CD4-positive, alpha-beta T cell treated with Interleukin-17A for 1 hour (primary cell): ENCODE results near the gene CIROP.

Experiments
- DNase-seq: peaks from one replicate; pipeline ENCODE4 v3.0.0-alpha.2; 2020

The CIROP gene

DNA sequence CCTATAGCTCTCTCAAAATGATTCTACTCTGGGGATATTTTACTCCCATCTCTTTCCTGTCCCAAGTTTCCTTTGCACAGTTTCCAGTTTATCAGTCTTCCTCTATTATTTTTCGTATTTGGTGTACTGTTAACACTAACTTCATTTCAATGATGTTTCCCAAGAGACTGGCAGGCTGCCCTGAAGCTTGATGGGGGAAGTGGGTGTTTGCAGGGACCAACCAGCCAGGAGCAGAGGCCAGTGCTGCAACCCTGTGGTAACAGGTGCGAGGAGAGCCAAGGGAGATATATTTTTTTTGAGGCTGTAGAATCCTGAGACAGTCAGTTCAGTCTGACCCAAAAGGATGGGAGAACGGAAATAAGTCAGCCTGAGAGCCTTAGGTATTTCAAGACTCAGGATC, 26.1 kb upstream of the CIROP start:
- no peak for DNase-seq

DNA sequence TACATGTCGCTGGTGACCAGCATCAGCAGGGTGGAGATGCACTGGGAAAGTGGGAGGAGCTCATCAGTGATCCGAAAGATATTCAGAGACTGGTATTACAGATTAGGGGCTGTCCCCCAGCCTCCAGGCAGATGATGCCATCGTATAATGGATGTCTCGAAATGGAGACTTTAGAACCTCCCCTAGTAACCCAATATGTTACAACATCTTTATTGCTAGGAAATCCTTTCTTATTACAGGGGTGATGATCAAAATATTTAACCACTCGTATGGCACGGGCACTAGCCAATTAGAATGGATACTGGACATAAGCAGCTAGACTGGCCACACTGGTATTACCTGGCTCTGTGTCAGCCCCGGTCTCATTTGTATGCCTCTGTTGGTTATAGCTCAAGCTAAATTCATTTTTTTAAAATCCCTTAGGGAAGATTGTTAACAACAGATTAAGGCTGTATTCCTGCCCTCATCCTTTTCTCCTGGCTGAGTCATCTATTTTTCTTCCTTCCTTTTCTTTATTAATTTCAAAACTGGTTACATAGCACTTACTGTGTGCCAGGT, 25.0 kb upstream of the CIROP start:
- no peak for DNase-seq

DNA sequence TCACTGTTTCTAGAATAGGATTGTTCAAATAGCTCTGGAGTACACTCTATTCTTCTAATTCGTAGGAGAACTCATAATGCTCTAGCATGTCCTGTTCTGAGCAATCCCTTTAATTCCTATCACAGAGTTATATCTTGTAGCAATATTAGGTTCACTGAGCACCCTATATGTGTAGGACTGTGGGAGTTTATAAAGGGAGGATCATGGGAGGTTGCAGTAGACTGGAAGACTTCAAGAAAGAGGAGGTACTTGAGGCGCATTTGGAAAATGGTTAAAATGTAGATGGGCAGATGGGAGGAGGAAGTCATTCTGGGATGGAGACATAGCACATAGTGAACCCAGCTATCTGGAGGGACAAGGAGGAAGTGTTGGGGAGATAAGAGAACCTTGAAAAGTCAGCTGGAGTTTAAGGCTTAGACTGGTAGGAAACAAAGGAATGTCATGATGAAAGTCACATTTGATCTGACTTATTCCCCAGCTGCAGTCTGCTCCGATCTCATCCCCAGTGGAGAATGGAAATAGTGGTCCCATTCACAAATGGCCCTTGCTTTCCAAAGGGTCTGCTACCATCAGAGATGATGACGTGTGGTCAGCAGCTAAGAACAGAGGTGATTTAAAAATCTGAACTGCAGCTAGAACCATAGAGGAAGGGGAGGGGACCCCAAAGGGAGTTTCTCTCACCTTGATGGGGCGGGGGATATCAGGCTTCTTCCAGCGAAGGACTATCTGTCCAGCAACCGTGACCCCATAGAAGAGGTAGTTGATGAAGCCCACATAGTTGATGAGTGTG, 24.4 kb upstream of the CIROP start:
- no peak for DNase-seq

DNA sequence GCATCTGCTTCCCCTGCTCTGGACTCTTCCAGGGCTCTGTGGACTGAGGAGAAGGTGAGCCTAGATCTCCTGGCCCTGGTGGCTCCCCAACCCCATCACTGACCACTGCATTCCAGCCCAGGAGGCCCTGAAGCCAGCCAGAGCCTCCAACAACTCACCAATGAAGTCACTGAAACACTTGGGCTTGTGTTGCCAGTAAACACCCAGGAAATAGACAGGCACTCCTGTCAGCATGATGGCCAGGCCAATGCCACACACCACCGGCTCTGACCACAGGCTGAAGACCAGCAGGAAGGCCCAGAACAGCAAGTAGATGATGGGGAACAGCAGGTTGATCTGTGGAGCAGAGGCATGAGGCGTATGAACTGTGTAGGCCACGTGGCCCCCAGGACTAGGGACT, 23.1 kb upstream of the CIROP start:
- DNase-seq: no peak

DNA sequence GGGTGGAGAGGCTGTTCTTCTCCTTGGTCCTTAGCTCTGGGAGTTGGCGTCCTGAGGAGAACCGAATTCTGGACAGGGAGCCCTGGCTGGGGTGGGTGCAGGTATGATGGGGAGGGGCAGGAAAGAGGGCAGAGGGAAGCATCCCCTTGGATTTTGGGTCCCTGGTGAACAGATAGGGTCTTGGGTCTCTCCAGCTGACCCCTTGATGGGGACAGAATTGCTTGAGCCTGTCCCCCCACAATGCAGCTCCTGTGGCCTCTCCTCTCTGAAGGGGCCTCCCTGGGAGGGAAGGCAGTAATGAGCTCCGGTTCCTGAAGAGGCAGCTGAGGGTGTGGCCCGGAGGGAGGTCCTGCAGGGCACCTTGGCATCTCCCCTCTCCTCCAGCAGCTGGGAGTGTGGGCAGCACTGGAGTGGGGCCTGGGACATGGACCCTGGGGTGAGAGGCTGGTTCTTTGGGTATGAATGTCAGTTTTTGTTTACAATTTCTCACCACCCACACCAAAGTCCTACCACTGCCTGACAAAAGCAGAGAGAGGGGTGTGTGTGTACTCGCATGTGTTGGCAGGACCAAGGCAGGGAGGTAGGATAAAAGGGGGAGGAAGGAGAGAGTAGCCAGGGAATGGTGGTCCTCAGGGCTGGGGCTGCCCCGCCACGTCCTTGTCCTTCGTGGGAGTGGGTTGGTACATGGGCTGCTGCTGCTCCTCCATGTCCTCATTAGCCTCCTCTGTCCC, 21.9 kb upstream of the CIROP start:
- no peak for DNase-seq

DNA sequence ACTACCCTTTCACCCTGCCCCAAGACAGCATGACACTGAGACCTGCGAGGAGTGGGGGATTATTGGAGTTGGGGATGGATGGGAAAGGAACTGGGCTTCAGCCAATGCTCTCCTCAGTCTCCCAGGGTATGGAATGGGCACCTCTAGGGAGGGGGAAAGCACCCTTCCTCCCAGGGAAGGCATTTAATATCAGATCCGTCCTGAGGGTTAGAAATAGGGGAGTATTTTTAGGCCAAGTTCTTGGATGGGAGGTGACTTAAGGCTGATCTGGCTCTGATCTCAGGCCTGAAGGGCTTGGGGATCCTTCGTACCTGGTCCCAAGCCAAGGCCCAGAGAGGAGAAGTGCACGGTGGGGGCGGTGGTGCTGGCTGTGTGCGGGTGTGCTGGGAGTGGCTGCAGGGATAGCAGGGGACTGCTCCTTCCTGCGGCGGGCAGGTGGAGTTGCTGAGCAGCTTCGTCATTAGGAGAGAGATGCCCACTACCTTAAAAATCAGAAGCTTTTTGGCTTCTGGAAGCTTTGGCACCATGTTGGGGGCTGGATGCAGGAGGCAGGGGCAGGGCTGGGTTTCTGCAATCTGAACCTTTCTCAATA, 21.2 kb upstream of the CIROP start:
- no peak for DNase-seq

DNA sequence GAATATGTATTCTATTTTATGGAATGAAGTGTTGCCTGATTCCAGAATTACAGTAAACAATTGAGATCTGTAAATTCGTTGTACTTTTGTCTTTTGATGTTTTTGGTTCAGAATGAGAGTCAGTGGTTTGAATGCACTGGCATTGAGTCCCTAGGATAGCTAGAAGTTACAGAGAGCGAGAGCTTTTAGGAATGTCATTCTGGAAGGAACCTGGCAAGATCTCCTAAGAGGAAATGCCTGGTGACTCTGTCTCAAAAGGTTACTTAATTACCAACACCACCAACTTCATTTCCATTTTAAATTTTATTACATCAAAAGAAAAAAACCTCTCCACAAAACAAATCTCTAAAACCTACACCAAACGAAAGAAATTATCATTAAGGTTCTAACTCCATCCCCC, 20.2 kb upstream of the CIROP start:
- no peak for DNase-seq

DNA sequence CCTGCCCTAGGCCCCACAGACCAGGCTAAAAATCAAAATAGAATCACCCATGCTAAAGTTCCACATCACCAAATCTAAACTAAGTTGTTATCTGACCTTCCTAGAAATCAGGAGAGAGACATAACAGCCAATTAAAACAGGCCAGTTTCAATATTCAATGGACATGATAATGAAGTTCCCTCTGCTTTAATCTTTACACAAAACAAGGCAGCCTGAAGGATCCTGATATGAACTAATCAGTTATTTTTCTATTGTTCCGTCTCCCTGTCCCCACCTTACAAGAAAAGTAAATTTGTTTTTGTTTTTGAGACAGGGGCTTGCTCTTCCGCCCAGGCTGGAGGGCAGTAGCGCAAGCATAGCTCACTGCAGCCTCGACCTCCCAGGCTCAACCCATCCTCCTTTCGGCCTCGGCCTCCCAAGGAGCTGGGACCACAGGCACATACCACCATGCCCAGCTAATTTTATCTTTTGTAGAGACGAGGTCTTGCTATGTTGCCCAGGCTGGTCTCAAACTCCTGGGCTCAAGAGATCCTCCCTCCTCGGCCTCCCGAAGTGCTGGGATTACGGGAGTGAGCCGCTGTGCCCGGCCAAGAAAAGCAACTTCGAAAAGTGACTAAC, 19.7 kb upstream of the CIROP start:
- DNase-seq: no peak

DNA sequence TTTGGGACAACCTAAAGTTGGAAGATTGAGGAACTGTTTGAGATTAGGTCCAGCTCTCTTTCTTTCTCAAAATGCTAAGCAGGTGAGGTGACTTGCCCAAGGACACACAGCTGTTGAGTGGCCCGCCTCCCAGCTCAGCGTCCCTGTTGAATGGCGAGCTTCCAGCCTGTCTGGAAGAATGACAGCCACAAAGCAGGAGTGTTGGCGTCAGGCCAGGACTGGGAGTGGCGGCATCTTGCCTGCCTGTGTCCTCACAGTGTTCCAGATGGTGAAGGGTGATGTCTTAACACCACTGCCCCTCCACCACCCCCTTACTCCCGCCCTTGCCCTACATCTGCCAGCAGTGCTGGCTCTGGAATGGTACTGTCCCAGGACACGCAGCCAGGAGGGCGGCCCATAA, 18.6 kb upstream of the CIROP start:
- DNase-seq: no peak

DNA sequence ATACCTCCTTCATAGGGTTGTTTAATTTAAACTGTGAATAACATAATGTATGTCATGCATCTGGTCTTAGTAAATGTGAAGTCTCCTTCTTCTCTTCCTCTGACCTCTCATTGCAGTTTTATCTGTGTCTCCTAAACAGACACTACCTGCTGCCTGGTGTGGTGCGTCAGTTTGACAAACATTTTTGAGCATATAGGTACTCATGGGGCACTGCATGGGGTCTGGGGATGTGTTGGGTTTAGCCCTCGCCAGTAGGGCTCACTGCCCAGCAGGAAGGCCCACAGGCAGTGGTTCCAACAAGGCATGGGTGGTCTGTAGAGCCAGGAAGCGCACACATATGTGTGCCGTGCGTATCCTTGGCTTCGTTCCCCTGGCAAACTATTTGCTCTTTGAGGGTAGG, 17.3 kb upstream of the CIROP start:
- no peak for DNase-seq

DNA sequence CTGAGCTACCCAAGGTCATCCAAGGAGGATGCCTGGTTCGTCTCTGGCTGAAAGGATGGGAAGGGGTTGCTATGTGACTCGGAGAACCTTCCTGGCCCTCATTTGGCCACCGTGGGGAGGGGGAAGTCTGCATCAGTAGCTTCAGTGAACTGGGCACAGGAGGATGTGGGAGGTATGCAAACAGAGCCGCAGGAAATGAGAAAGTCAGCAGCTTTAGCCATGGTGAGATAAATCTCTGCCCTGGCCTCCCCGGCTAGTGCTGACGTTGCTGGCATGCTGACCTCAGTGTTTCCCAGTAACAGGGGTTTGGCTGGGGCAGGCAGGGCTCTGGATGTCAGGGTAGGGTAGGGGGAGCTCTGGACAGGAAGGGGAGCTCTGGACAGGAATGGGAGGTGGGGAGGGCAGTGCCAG, 16.6 kb upstream of the CIROP start:
- no peak for DNase-seq

DNA sequence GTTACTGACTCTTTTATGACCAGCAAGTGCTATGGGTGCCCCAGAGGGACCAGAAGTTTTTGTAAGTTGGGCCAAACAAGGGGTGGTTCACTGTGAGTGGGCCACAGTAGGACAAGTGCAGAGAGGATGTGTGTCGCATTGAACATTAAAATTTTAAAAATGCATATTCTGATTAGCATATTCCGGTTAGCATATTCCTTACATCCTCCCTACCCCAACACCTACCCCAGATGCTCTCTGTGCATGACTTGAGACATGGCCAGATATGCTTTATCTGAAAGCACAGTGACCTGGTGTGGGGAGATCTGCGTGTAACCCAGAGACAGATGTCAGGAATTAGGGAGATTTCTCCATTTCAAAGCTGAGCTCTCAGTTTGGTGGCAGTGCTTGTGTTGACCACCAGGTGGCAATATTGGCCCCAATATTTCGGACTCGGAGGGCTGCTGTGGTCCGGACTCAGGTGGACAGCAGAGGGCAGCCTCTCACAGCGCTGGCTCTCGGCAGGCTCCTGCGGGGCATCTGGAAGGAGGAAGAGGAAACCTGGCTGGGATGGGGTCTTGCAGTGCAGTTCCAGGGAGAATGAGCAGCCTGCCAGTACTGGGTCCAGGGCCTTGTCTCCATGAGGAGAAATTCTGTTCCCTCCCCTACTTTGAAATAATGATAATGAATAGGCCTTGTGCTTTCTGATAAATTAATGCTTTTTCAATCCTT, 15.9 kb upstream of the CIROP start:
- peak; percentile 85 for DNase-seq

DNA sequence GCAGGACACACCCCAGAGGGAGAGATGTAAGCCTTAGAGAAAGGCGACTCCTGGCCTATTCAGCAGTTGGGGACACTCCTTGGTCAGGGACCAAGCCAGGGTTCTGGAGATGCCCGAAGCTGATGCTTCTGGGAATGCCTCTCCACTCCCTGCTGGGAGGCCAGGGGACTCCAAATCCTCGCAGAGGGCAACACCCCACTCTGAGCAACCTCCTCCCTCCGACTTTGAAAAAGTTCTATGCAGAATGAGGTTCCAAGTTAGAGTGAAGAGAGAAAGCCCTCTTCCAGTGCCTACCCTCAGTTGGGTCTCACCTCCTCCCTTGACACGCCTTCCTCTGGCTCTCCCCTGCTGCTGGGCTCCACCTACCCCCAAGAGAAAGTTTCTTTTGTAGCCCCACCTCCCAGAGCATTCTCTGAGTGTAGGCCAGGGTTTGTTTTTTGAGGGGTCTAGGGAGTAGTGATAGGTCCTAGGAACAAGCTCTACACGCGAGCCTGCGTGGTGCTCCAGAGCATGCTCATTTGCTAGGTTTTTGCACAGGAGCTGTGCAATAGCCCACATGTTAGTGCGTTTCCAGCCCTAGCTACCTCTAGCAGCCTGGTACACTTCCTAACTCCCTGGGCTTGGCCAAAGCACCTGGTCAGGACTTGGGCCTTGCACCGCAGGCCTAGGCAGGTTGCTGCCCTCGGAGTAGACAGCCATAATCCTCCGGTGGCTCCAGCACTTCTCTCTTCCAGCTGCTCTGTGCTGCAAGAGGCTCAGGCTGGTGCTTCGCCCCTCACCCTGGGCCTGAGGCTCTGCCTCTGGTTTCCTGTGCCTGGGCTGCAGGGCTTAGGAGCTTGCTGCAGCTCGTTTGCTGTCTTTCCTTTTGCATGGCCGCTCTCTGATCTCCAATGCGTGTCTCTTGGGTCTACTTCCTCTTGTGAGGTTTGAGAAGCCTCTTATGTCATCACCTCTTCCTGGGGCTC, 14.9 kb upstream of the CIROP start:
- peak; percentile 45 for DNase-seq

DNA sequence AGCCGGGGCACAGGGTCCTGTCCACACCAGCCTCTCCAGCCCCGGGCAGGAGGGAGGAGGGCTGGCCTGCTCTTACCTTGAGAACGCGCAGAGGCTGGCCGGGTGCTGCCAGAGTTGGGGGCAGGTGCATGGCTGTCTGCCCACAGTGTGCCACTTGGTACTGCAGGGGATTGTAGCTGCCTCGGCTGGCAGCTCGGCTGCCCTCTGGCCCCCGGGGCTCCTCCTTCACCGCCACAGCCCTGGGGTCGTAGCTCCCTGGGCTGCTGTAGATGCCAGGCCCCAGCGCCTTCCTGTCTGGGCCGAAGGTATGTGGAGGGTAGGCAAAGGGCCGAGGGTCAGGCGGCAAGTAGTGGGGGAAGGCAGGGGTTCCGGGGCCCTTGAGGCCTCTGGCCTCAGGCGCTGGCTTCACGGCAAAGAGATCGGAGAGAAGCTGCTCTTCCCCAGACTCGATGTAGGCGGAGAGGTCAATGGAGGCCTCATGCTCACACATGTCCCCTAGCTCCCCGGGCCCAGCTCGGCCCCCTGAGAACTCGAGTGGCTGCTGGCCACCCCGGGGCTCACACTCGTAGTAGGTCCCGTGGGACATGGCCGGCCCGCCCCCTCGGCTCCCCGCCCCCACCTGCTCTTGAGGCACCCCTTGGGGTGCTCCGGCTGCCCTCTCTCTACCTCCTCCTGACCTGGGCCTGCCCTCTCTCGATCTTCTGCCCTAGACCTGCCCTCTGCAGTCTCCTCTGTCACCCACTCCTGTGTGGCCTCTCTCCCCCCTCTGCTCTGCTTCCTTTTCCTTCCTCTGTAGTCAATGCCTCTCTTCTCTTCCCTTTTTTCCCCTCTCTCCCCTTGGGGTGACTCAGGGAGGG, 13.9 kb upstream of the CIROP start, which contains the start of gene CEBPE:
Gene CEBPE (minus strand): TSS at position 750 of the 857 bp plus-strand sequence. CDS start 164 bp downstream, at position 586.
- no peak for DNase-seq

DNA sequence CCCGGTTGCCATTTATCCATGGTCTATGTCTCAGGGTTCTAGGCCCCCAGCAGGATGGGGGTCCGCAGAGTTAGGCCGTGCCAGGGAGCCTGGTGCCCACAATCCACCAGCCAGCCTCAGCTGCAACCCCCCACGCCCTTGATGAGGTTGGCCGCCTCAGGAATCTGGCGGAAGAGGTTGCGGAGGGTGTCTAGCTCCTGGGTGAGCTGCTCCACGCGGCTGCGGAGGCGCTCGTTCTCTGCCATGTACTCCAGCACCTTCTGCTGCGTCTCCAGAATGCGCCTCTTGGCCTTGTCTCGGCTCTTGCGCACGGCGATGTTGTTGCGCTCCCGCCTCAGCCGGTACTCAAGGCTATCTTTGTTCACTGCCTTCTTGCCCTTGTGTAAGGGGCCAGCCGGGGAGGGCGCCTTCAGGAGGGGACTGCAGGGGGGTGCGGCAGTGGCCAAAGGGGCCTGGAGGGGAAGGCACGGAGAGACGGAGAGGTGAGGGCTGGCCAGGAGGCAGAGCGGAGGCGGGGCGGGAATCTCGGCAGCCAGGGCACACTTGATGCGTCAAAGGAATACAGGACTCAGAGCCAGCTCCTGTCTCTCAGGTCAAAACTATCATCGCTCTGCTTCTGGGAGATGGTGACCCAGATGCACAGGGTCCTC, 12.7 kb upstream of the CIROP start:
- no peak for DNase-seq

DNA sequence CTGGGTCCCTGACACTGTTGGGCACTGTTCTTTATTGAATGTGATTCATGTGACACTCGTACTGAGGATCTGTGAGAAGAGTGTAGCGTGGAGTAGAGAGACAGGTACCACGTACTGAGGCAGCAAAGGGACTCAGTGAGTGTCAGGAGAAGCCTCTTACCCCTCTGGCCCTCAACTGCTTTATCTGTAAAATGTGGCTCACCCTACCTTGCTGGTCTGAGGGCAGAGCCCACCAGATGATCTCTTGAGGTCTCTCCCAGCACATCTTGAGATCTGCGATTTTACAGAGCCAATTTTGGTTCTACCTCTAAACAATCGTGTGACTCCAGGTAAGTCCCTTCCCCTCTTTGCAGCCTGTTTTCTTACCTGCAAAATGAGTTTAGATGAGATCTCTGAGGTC, 11.1 kb upstream of the CIROP start:
- no peak for DNase-seq

DNA sequence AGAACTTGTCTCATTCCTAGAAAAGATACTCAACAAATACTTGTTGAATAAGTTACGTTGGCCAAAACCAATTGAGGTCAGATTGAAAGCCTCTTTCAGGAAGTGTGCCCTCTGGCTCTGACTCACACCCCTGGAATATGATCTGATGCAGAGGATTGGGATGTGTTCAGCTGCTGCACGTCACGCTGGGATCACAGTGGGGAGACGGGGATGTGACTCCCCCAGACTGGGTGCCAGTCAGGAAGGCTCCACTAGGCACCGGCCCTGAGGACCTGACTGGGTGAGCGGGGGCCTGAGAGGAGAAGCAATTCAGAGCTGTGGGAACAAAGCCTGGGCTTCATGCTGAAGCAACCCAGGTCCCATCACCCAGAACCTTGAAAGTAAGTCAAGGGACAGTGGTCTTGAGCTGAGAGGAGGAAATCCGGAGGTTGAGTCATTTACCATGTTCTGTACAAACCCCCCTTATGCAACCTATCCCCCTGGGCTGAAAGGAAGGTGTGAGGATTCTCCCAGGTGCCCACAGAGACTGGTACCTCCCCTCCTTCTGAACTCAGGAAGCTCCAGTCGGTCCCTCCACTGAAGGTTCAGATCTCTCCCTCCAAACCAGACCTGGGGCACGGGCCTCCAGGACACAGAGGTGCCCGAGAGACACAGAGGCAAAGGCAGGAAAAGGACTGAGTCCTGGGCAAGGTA, 10.4 kb upstream of the CIROP start:
- DNase-seq: no peak

DNA sequence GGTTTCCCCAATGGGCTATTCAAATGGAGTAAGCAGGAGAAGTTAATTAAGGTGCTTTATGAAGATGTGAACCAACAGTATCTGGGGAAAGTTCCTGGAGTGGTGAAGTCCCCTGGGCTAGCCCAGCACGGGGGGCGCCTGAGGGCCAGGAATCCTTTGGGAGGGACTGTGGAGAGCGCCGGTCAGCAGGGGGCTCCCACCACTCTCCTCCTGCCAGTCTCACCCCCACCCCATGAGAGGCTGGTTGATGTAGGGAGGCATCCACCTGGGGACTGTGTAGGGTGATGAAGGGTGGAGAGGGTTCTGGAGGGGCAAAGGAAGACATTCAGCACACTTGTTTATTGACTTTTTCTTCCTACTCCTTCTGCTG, 9.9 kb upstream of the CIROP start:
- DNase-seq: no peak

DNA sequence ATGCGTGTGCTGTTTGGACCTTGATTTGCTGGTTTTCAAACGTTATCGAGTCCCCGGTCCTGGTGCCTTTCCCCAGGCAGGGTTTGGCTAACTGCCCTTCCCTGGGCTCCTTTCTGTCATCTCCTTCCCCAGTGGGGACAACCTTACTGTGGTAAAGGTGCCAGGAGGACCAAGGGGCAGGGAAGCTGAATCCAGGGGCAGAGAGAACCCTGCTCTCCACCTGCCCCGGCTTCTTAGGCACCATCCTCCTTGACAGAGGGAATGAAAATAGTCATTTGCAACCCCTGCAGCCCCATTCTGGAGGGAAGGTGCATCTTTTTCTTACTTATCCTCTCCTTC, 9.3 kb upstream of the CIROP start:
- DNase-seq: no peak
